AG09309 (cell line): ENCODE results near the gene MUC12.

ENCODE experiments used
- DNase-seq: peaks from one replicate; pipeline ENCODE4 v3.0.0-alpha.2; 2010; ENCODE audit warnings: low read depth
- H3K4me3 ChIP-seq: 2 replicates; pipeline ENCODE4 v1.5.1; 2011; ENCODE audit warnings: mild to moderate bottlenecking, low read depth, low read length, moderate library complexity; ENCODE audit not compliant: control insufficient read depth
- CTCF ChIP-seq: IDR thresholded peaks from 2 replicates; pipeline ENCODE4 v1.5.1; 2011; ENCODE audit warnings: mild to moderate bottlenecking, low read depth, low read length, inconsistent platforms; ENCODE audit not compliant: insufficient read depth, control insufficient read depth; ENCODE audit errors: missing control alignments

Gene MUC12

DNA sequence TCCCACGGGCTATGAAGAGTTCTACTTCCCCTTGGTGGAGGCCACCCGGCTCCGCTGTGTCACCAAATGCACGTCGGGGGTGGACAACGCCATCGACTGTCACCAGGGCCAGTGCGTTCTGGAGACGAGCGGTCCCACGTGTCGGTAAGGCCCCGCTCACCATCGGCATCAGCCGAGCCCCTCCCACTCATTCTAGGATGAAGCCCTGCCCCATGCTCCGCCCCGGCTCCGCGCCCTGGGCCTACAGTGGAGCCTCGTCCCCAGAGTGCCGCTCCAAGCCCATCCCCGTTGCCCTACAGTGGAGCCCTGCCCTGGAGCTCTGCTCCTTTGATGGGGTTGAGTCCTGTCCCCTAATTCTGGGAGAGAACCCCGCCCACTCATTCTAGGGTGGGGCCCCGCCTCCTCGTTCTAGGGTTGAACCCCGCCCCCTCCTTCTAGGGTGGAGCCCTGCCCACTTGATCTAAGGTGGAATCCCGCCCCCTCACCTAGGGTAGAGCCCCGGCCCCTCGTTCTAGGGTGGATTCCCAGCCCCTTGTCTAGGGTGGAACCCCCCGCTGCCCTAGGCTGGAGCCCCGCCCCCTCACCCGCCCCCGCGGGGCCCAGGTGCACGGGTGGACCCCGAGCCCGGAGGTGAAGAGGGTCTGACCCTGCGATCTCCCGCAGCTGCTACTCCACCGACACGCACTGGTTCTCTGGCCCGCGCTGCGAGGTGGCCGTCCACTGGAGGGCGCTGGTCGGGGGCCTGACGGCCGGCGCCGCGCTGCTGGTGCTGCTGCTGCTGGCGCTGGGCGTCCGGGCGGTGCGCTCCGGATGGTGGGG is 3.4 kb upstream of the MUC12 start:
- TF ChIP-seq CTCF, result peak; percentile 70
- no peak overlapping the region for H3K4me3 ChIP-seq
- no peak for DNase-seq

GRCh38 chr7:100966542-100967291 is 2.6 kb upstream of the MUC12 start:
- no peak for DNase-seq
- no peak for TF ChIP-seq CTCF
- H3K4me3 ChIP-seq, result no peak overlapping the region

GRCh38 chr7:100967292-100967863 is 2.0 kb upstream of the MUC12 start:
- no peak overlapping the region for H3K4me3 ChIP-seq
- no peak for TF ChIP-seq CTCF
- DNase-seq, result no peak

DNA sequence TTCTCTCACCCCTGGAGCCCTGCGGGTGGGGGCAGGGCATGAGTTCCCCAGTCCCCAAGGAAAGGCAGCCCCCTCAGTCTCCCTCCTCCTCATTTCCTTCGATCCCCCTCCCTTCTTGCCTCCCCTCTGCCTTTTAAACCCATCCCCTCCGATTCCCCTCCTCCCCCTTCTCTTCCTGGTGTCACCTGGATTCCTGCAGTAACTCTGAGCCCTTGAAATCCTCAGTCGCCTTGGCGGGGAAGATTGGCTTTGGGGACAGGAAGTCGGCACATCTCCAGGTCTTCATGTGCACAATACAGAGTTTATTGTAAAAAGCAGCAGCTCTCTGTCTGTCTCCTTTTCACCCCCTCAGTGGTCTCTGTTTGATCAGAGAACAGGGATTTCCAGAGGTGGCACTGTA is 1.3 kb upstream of the MUC12 start:
- TF ChIP-seq CTCF, result no peak
- DNase-seq, result no peak
- no peak overlapping the region for H3K4me3 ChIP-seq

GRCh38 chr7:100968650-100969049 is 715 bp upstream of the MUC12 start:
- DNase-seq, result no peak
- TF ChIP-seq CTCF, result no peak
- H3K4me3 ChIP-seq, result no peak overlapping the region

GRCh38 chr7:100971111-100972001 is 2.0 kb downstream of the MUC12 start:
- no peak for TF ChIP-seq CTCF
- H3K4me3 ChIP-seq, result no peak overlapping the region
- DNase-seq, result no peak
